ENCODE results near the gene ZCCHC24. TPM values are rescaled to one million over a fixed set of nuclear protein-coding genes. Genes with fewer than 3 reads are reported as not detected.
"Not testable (repeated sequence)": the region's sequence is repeated elsewhere in the genome, so short reads cannot be mapped to it uniquely, and the experiment has no call there.

The ZCCHC24 gene
- total and polyA plus RNA-seq, 5 donors from 2014 or later, result 0.25 to 1.8 (median 0.76) TPM

DNA sequence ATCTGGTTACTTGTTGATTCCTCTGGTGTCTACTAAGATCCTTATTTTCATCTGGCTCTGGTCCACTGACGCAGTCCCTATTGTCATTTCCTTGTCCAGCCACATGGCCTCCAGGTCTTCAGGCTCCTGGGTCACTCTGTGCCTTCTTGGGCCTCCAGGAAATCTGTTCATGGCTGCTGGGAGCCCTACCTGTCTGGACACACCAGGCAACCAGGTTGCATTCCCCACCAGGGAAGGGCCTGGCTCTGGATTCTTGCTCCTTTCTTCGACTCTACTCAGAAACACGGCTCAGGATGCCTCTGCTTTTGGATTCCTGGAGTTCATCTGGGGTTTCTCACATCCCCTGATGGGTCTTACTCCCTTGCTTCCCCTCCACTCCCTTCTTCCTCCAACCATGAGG is 106.2 kb downstream of the ZCCHC24 start:
- H3K4me1 Mint-ChIP-seq, result peaks cover 0 to 19% (median 11%) of the 10 kb centered on the region in 4 donors
- DNase-seq (no peak), ATAC-seq (ENCODE audit: low read depth in 2 of 2) (no peak)
- no peaks in the 10 kb centered on the region for H3K27me3 ChIP-seq (ENCODE audit: control insufficient read depth, insufficient read depth, low read length)
- H3K4me3 Mint-ChIP-seq, result no peak overlapping the region
- H3K4me3 ChIP-seq (ENCODE audit: low read depth, low read length), result no peak overlapping the region
- H3K36me3 Mint-ChIP-seq, result no peaks in the 10 kb centered on the region
- H3K36me3 ChIP-seq (ENCODE audit: control insufficient read depth, insufficient read depth, low read length), result no peaks in the 10 kb centered on the region
- H3K4me1 ChIP-seq (ENCODE audit: control insufficient read depth, insufficient read depth, low read length, poor library complexity, severe bottlenecking), result peaks cover 4% of the 10 kb centered on the region
- H3K27ac ChIP-seq (ENCODE audit: insufficient read depth, low read length, poor library complexity, severe bottlenecking), result no peak overlapping the region
- H3K27me3 Mint-ChIP-seq, result peaks cover 5% of the 10 kb centered on the region
- peaks cover 0 to 2% (median 0%) of the 10 kb centered on the region in 7 donors for H3K9me3 Mint-ChIP-seq
- no peaks in the 10 kb centered on the region for H3K9me3 ChIP-seq (ENCODE audit: control insufficient read depth in 2 of 2, low read length in 2 of 2)
- H3K27ac Mint-ChIP-seq, result no peak overlapping the region

DNA sequence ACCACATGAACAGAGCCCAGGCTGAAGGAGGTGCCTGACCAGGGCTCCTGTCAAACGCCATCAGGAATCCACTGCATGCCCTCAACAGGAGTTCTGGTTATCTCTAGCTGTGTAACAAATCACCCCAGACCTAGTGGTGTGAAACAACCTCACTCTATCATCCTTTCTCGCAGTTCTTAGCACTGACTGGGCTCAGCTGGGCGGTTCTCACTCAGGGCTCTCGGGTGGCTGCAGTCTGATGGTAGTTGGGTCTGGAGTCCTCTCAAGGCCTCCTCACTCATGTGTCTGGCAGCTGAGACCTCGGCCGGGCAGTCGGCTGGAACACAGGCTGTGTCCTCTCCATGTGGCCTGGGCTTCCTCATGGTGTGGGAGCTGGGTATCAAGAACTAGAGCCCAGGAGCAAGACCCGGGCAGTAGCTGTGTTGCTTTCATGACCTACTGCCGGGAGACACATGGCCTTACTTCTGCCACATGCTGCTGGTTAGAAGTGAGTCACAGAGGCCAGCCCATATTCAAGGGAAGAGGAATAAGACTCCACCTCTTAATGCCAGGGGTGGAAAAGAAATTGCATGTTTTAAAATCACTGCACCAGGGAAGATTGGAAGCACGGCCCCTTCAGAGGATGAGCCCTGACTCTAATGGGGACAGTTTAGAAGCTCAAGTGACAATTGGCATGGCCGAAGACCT is 107.5 kb downstream of the ZCCHC24 start:
- not testable (repeated sequence) for ATAC-seq (ENCODE audit: low read depth in 2 of 2); H3K4me3 Mint-ChIP-seq; H3K9me3 Mint-ChIP-seq; H3K27me3 ChIP-seq (ENCODE audit: control insufficient read depth, insufficient read depth, low read length); H3K27me3 Mint-ChIP-seq; H3K27ac Mint-ChIP-seq; DNase-seq; H3K4me3 ChIP-seq (ENCODE audit: low read depth, low read length); H3K4me1 ChIP-seq (ENCODE audit: control insufficient read depth, insufficient read depth, low read length, poor library complexity, severe bottlenecking); H3K36me3 Mint-ChIP-seq; H3K36me3 ChIP-seq (ENCODE audit: control insufficient read depth, insufficient read depth, low read length); H3K9me3 ChIP-seq (ENCODE audit: control insufficient read depth in 2 of 2, low read length in 2 of 2); H3K27ac ChIP-seq (ENCODE audit: insufficient read depth, low read length, poor library complexity, severe bottlenecking)
- peaks cover 0 to 17% (median 8%) of the 10 kb centered on the region in 4 donors for H3K4me1 Mint-ChIP-seq

DNA sequence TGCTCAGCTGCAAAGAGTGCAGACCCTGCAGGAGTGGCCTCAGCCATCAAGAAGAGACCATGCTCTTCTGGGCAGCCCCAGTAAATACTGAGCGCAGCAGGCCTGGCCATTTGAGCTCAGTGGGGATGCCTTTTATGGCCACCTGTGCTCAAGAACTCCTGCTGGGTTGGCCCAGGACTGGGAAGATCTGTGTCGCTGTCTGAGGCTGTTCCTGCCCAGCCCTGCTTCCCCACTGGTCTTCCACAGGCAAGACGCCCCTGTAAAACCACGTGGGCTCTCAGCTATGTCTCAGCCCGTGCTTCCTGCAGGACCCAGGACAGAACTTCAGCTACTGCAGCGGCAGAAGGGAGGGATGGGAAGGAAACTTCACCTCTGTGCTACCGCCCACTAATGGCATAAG is 108.7 kb downstream of the ZCCHC24 start:
- H3K36me3 Mint-ChIP-seq, result no peaks in the 10 kb centered on the region
- Histone ChIP-seq H3K27ac (ENCODE audit: insufficient read depth, low read length, poor library complexity, severe bottlenecking) (no peak overlapping the region), H3K9me3 (ENCODE audit: control insufficient read depth in 2 of 2, low read length in 2 of 2) (no peaks in the 10 kb centered on the region), H3K4me3 (ENCODE audit: low read depth, low read length) (no peak overlapping the region), H3K4me1 (ENCODE audit: control insufficient read depth, insufficient read depth, low read length, poor library complexity, severe bottlenecking) (peaks cover 4% of the 10 kb centered on the region), H3K27me3 (ENCODE audit: control insufficient read depth, insufficient read depth, low read length) (no peaks in the 10 kb centered on the region), H3K36me3 (ENCODE audit: control insufficient read depth, insufficient read depth, low read length) (no peaks in the 10 kb centered on the region)
- peak overlapping the region in 1 of 4 donors; percentile 22 for H3K4me3 Mint-ChIP-seq
- ATAC-seq (ENCODE audit: low read depth in 2 of 2), result no peak
- H3K4me1 Mint-ChIP-seq, result peaks cover 0 to 23% (median 13%) of the 10 kb centered on the region in 4 donors
- no peak overlapping the region for H3K27ac Mint-ChIP-seq
- peaks cover 0 to 3% (median 0%) of the 10 kb centered on the region in 7 donors for H3K9me3 Mint-ChIP-seq
- H3K27me3 Mint-ChIP-seq, result peaks cover 5% of the 10 kb centered on the region
- DNase-seq, result no peak

DNA sequence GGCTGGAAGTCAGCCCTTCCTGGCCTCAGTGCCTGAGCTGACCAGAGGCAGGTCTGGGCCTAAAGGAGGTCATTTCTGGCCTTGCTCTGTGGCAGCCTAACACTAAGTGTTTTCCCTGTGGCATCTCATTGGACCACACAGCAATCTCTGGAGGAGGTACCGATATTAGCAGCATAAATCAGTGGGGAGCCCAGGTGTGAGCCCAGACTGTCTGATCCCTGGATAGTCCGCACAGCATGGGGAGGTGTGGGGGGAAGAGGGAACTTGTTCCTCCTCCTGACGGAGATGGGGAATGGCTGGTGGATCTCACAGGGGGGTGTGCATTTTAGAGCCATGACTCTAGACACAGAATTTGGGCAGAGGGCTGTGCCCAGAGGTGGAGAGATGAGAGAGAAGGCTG is 109.1 kb downstream of the ZCCHC24 start:
- H3K4me1 ChIP-seq (ENCODE audit: control insufficient read depth, insufficient read depth, low read length, poor library complexity, severe bottlenecking), result peaks cover 8% of the 10 kb centered on the region
- peaks cover 0 to 3% (median 0%) of the 10 kb centered on the region in 7 donors for H3K9me3 Mint-ChIP-seq
- H3K4me3 ChIP-seq (ENCODE audit: low read depth, low read length), result no peak overlapping the region
- no peaks in the 10 kb centered on the region for H3K9me3 ChIP-seq (ENCODE audit: control insufficient read depth in 2 of 2, low read length in 2 of 2)
- H3K36me3 ChIP-seq (ENCODE audit: control insufficient read depth, insufficient read depth, low read length), result no peaks in the 10 kb centered on the region
- no peak overlapping the region for H3K4me3 Mint-ChIP-seq
- peak overlapping the region in 1 of 3 donors; percentile 46 for H3K27ac Mint-ChIP-seq
- ATAC-seq (ENCODE audit: low read depth in 2 of 2), result no peak
- no peaks in the 10 kb centered on the region for H3K36me3 Mint-ChIP-seq
- H3K27me3 ChIP-seq (ENCODE audit: control insufficient read depth, insufficient read depth, low read length), result no peaks in the 10 kb centered on the region
- no peak overlapping the region for H3K27ac ChIP-seq (ENCODE audit: insufficient read depth, low read length, poor library complexity, severe bottlenecking)
- DNase-seq, result no peak
- peaks cover 5% of the 10 kb centered on the region for H3K27me3 Mint-ChIP-seq
- peaks cover 0 to 26% (median 16%) of the 10 kb centered on the region in 4 donors for H3K4me1 Mint-ChIP-seq

DNA sequence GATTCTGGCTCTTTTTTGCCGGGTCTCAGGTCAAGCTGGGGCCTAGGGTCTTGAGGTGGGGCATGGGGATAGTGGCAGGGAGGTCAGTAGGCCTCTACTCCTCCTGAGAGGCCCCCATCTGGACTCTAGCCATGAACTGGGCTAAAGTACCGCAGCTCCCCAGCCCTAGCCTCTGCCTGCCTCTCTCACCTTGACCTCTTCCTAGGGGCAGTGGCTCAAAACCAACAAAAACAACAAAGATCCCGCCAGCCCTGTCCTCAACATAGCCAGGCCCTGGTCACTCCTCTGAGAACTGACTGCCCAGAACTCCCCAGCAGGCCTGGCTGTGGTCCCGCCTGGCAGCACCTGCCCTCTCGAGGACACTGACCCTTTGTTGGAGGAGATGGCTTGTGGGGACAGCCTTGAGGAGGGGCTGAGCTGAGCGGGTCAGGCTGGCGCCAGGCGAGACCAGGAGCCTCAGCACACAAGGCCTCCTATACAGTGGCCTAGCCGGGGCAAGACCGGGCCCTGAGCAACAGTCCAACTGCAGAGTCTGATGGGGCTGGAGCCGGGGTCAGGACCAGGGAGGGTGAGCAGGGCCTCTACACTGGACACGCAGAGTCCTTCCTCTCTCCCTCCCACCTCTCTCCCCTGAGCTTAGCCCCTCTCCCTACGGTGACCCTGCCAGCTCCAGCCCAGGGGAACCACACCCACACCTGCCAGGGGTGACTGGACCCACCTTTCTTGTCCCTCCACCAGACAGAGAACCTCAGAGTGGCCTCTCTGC is 109.8 kb downstream of the ZCCHC24 start:
- no peaks in the 10 kb centered on the region for H3K9me3 ChIP-seq (ENCODE audit: control insufficient read depth in 2 of 2, low read length in 2 of 2)
- peaks cover 0 to 29% (median 18%) of the 10 kb centered on the region in 4 donors for H3K4me1 Mint-ChIP-seq
- H3K27ac Mint-ChIP-seq, result peak overlapping the region in 2 of 3 donors; percentile 46 to 56
- no peak overlapping the region for H3K4me3 Mint-ChIP-seq
- peaks cover 5% of the 10 kb centered on the region for H3K27me3 Mint-ChIP-seq
- H3K36me3 ChIP-seq (ENCODE audit: control insufficient read depth, insufficient read depth, low read length), result no peaks in the 10 kb centered on the region
- no peak overlapping the region for H3K27ac ChIP-seq (ENCODE audit: insufficient read depth, low read length, poor library complexity, severe bottlenecking)
- no peaks in the 10 kb centered on the region for H3K36me3 Mint-ChIP-seq
- no peak for DNase-seq
- no peak overlapping the region for H3K4me3 ChIP-seq (ENCODE audit: low read depth, low read length)
- H3K27me3 ChIP-seq (ENCODE audit: control insufficient read depth, insufficient read depth, low read length), result no peaks in the 10 kb centered on the region
- H3K4me1 ChIP-seq (ENCODE audit: control insufficient read depth, insufficient read depth, low read length, poor library complexity, severe bottlenecking), result peaks cover 10% of the 10 kb centered on the region
- H3K9me3 Mint-ChIP-seq, result peaks cover 0 to 3% (median 0%) of the 10 kb centered on the region in 7 donors
- no peak for ATAC-seq (ENCODE audit: low read depth in 2 of 2)

DNA sequence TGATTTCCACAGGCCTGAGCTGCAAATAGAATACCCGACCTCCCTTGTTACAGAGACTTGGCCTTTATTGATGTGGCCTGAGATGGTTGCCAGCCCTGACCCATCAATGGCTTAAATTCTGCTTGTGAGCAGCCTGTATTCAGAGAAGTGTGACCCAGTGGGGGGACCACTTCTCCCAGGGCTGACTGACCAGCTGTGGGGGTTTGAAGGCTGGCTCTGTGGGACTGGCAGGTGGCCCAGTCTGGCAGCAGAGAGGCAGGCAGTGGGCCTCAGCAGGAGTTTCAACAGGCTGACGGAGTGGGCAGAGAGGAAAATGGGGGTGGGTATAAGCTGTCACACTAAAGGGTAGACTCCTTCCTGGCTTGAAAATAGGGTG is 110.3 kb downstream of the ZCCHC24 start:
- ATAC-seq (ENCODE audit: low read depth in 2 of 2), result no peak
- Histone ChIP-seq H3K9me3 (ENCODE audit: control insufficient read depth in 2 of 2, low read length in 2 of 2) (no peaks in the 10 kb centered on the region), H3K27ac (ENCODE audit: insufficient read depth, low read length, poor library complexity, severe bottlenecking) (no peak overlapping the region), H3K4me3 (ENCODE audit: low read depth, low read length) (no peak overlapping the region), H3K4me1 (ENCODE audit: control insufficient read depth, insufficient read depth, low read length, poor library complexity, severe bottlenecking) (peaks cover 10% of the 10 kb centered on the region), H3K27me3 (ENCODE audit: control insufficient read depth, insufficient read depth, low read length) (no peaks in the 10 kb centered on the region), H3K36me3 (ENCODE audit: control insufficient read depth, insufficient read depth, low read length) (no peaks in the 10 kb centered on the region)
- peaks cover 0 to 32% (median 19%) of the 10 kb centered on the region in 4 donors for H3K4me1 Mint-ChIP-seq
- peaks cover 0 to 3% (median 0%) of the 10 kb centered on the region in 7 donors for H3K9me3 Mint-ChIP-seq
- peak overlapping the region in 1 of 3 donors; percentile 13 for H3K27ac Mint-ChIP-seq
- DNase-seq, result no peak
- H3K36me3 Mint-ChIP-seq, result no peaks in the 10 kb centered on the region
- no peak overlapping the region for H3K4me3 Mint-ChIP-seq
- H3K27me3 Mint-ChIP-seq, result peaks cover 5% of the 10 kb centered on the region

DNA sequence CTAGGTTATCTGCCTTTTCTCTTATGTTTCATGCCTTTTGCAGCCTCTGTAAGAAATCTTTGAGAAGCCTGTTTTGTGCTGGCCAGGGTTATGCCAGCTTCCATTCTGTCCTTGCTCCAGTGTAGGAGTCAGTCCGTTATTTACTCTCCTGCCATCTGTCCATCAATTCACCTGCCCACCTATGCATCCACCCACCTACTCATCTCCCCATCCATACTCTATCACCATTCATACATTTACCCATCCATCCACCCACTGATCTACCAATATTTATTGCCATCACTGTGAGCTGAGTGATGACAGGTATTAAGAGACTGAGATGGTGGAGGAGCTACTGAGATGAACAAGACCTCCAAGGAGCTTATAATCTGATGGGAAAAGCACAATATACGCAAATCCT is 110.9 kb downstream of the ZCCHC24 start:
- Histone ChIP-seq H3K4me3 (ENCODE audit: low read depth, low read length) (no peak overlapping the region), H3K9me3 (ENCODE audit: control insufficient read depth in 2 of 2, low read length in 2 of 2) (no peaks in the 10 kb centered on the region), H3K27ac (ENCODE audit: insufficient read depth, low read length, poor library complexity, severe bottlenecking) (no peak overlapping the region), H3K4me1 (ENCODE audit: control insufficient read depth, insufficient read depth, low read length, poor library complexity, severe bottlenecking) (peaks cover 10% of the 10 kb centered on the region), H3K27me3 (ENCODE audit: control insufficient read depth, insufficient read depth, low read length) (no peaks in the 10 kb centered on the region), H3K36me3 (ENCODE audit: control insufficient read depth, insufficient read depth, low read length) (no peaks in the 10 kb centered on the region)
- DNase-seq (no peak), ATAC-seq (ENCODE audit: low read depth in 2 of 2) (no peak)
- Mint-ChIP-seq H3K36me3 (no peaks in the 10 kb centered on the region), H3K27me3 (peaks cover 5% of the 10 kb centered on the region), H3K9me3 (peaks cover 0 to 3% (median 0%) of the 10 kb centered on the region in 7 donors), H3K27ac (no peak overlapping the region), H3K4me1 (peaks cover 5 to 27% (median 19%) of the 10 kb centered on the region in 4 donors), H3K4me3 (no peak overlapping the region)
